Aorta (tissue), 5 donors: Measurements from ENCODE around the gene GLB1L. TPM values are rescaled to one million over a fixed set of nuclear protein-coding genes. Genes with fewer than 3 reads are reported as not detected.

ENCODE experiments used
- ATAC-seq: fragments of 200-7000 bp; cut with Tn5 transposase; one replicate; pipeline ENCODE4 v1.9.1; 2022; ENCODE audit warnings: moderate library complexity; ENCODE audit not compliant: low FRiP score
- DNase-seq, 2 donors: peaks; one replicate each; pipeline ENCODE4 v3.0.0-alpha.2; 2020
- H3K27ac ChIP-seq, 2 donors: one replicate each; pipeline ENCODE4 v1.5.1; 2013; ENCODE audit warnings: low read length in 2 of 2, mild to moderate bottlenecking in 2 of 2, moderate library complexity in 2 of 2, control low read depth in 1 of 2, inconsistent platforms in 1 of 2, low read depth in 1 of 2
- H3K27me3 ChIP-seq, 2 donors: one replicate each; pipeline ENCODE4 v1.6.1; 2013; ENCODE audit warnings: control low read depth in 1 of 2, low read length in 1 of 2, mild to moderate bottlenecking in 1 of 2, moderate library complexity in 1 of 2; ENCODE audit not compliant: insufficient read depth in 2 of 2, control insufficient read depth in 1 of 2
- H3K36me3 ChIP-seq, 2 donors: one replicate each; pipeline ENCODE4 v1.6.1; 2013; ENCODE audit warnings: control low read depth in 1 of 2, low read length in 1 of 2, mild to moderate bottlenecking in 1 of 2; ENCODE audit not compliant: insufficient read depth in 2 of 2, control insufficient read depth in 1 of 2
- H3K4me1 ChIP-seq, 2 donors: one replicate each; pipeline ENCODE4 v1.6.1; 2013; ENCODE audit warnings: low read length in 2 of 2, control low read depth in 1 of 2, mild to moderate bottlenecking in 1 of 2, moderate library complexity in 1 of 2; ENCODE audit not compliant: insufficient read depth in 2 of 2, control insufficient read depth in 1 of 2
- H3K4me3 ChIP-seq, 2 donors: one replicate each; pipeline ENCODE4 v1.5.1; 2013; ENCODE audit warnings: low read length in 2 of 2, control low read depth in 1 of 2, mild to moderate bottlenecking in 1 of 2
- H3K9me3 ChIP-seq: one replicate; pipeline ENCODE4 v1.6.1; 2013; ENCODE audit warnings: mild to moderate bottlenecking, low read length; ENCODE audit not compliant: control insufficient read depth
- WGBS, 2 donors: extraction: QIAGEN DNeasy Blood & Tissue Kit; methylation state at CpG; one replicate each; pipeline ENCODE4 v1.1.7; 2013; 5-methylcytosine and 5-hydroxymethylcytosine counted together
- intact Hi-C, 2 donors: fragments of 100-400 bp; cut with DNase I; formaldehyde crosslinking; loops; one replicate each; pipeline versions ENCODE4 v1.14.2 to v1.15.0; 2022
- polyA plus RNA-seq, 2 donors: library from polyadenylated mRNA; stranded (reverse); fragments of 200-250 nt; gene quantifications; one replicate each; pipeline ENCODE4 v1.2.3, GENCODE V29; 2013
- total RNA-seq, 2 donors: library from RNA; stranded (reverse); fragmentation: NEBNext Ultra II Directional; extraction: Animal tissue kit (Norgen Biotek cat#: 25700); gene quantifications; one replicate each; pipeline ENCODE4 v1.2.1, GENCODE V29; 2021
- donor health status: healthy with polysubstance abuse.
- donor health status: Bipolar disorder and iron deficiency.
- donor health status: DM: no; HTN: no; CAD: no.
- donor health status: DM: no; HTN: no; CAD: no.
- donor health status: DM: yes; HTN: yes; CAD: no.

Gene GLB1L
- total and polyA plus RNA-seq, 4 donors = 2.7 to 7.1 (median 3.3) TPM

GRCh38 chr2:219228911-219229304, 16.3 kb downstream of the GLB1L start:
- Histone ChIP-seq H3K4me3 (peak overlapping the region; percentile 49 to 82), H3K4me1 (peaks cover 0 to 4% of the 10 kb centered on the region in 2 donors), H3K27ac (peak overlapping the region; percentile 15 to 90), H3K9me3 (no peaks in the 10 kb centered on the region), H3K36me3 (peaks cover 2 to 4% of the 10 kb centered on the region in 2 donors), H3K27me3 (no peaks in the 10 kb centered on the region)
- intact Hi-C loops = loop anchor here in 1 of 2 donors (1.0 to 5.0 kb wide), 2 partner anchors 50 to 52 kb away; partner anchors contain the start of genes CNPPD1, DNAJB2 and RETREG2
- WGBS, 2 donors = 2% methylated on average over 9 to 19 of the region's 19 CpGs
- ATAC-seq (peak; percentile 6), DNase-seq (no peak)

DNA sequence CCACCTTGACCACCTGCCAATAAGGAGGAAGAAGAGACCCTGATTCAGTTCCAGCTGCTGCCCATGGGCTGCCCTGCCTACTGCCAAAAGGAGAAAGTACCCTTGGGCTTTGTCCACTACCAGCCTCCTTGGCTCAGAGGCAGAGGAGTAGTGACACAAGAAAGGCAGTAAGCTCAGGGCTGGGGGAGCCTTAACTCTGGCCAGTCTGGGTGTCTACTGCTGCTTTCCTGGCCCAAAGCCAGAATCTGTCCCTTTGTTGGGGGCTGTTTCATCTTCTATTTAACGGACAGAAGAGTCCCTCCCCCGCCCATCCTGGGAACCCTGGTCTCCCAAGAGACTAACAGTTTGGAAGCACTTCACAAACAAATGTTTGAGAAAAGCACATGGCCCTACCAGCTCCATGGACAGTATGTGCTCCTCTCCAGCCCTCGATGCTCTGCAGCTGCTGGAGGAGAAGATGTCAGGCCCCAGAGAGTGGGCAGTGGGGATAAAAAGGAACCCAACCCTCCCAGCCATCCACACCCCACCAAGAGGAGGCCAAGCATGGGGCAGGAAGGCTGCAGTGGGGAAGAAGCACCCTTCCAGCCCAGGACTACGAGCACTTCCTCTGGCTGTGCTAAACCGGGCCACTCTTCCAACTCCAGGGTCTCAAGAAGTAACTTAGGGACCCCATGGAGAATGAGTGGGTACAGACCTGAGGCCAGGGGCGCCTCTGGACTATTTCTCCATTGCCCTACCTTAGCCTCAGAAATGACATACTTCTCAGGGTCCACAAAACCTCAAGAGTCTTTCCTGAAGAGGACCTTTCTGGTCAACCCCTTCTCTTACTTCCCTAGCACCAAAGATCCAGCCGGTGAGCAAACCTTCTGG, 17.0 kb downstream of the GLB1L start:
- peak overlapping the region; percentile 49 to 82 for H3K4me3 ChIP-seq
- H3K27me3 ChIP-seq = no peaks in the 10 kb centered on the region
- intact Hi-C loops = loop anchor here in 1 of 2 donors (5.0 kb wide), 1 partner anchor 51 kb away; the partner anchor contains the start of genes CNPPD1 and RETREG2
- H3K27ac ChIP-seq = no peak overlapping the region
- WGBS, 2 donors = 49 to 53% methylated on average over 7 of the region's 7 CpGs
- no peaks in the 10 kb centered on the region for H3K9me3 ChIP-seq
- peak in 1 of 2 donors; percentile 63 for DNase-seq
- ATAC-seq = no peak
- peaks cover 0 to 4% of the 10 kb centered on the region in 2 donors for H3K36me3 ChIP-seq
- peaks cover 0 to 4% of the 10 kb centered on the region in 2 donors for H3K4me1 ChIP-seq

DNA sequence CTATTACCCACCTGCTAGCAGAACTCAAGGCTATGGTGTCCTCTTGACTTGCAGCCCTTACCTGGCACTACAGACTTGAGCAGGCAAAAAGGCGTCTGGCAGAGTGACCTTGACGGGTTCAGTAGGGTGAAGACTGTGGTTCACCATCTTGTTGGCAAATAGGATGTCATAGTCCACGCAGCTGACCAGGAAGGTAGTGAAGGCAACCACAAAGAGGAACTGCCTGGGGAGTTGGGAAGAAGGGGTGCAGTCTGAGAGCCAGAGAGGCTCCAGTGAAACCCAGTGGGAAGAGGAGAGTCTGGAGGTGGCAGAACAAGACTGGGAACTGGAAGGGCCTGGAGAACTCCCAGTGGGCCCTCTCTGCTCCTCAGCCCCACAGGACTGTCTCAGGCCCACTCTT, 19.9 kb downstream of the GLB1L start:
- Histone ChIP-seq H3K36me3 (peaks cover 0 to 10% of the 10 kb centered on the region in 2 donors), H3K4me3 (no peak overlapping the region), H3K9me3 (no peaks in the 10 kb centered on the region), H3K27ac (no peak overlapping the region), H3K27me3 (no peaks in the 10 kb centered on the region), H3K4me1 (peaks cover 0 to 4% of the 10 kb centered on the region in 2 donors)
- DNase-seq (no peak), ATAC-seq (no peak)
- WGBS, 2 donors = 87 to 94% methylated on average over 3 of the region's 3 CpGs
- intact Hi-C loops = loop anchor here in 1 of 2 donors (5.0 kb wide), 1 partner anchor 48 kb away; the partner anchor contains the start of genes CNPPD1 and RETREG2

GRCh38 chr2:219223831-219224610, 21.2 kb downstream of the GLB1L start:
- no peak overlapping the region for H3K27ac ChIP-seq
- H3K4me3 ChIP-seq = no peak overlapping the region
- no peaks in the 10 kb centered on the region for H3K9me3 ChIP-seq
- H3K4me1 ChIP-seq = peaks cover 0 to 4% of the 10 kb centered on the region in 2 donors
- intact Hi-C loops = no loop called here
- no peaks in the 10 kb centered on the region for H3K27me3 ChIP-seq
- DNase-seq = no peak
- H3K36me3 ChIP-seq = peaks cover 0 to 10% of the 10 kb centered on the region in 2 donors
- 93% methylated on average over 31 of the region's 31 CpGs for WGBS, 2 donors
- no peak for ATAC-seq

- H3K27me3 ChIP-seq = no peaks in the 10 kb centered on the region
- H3K36me3 ChIP-seq = peaks cover 0 to 10% of the 10 kb centered on the region in 2 donors
- H3K4me3 ChIP-seq = no peak overlapping the region
- intact Hi-C loops = no loop called here
- H3K27ac ChIP-seq = no peak overlapping the region
- WGBS, 2 donors = 93 to 94% methylated on average over 16 of the region's 16 CpGs
- H3K9me3 ChIP-seq = no peaks in the 10 kb centered on the region
- H3K4me1 ChIP-seq = no peaks in the 10 kb centered on the region
- ATAC-seq (no peak), DNase-seq (no peak)
These were observed 23.2 kb downstream of the GLB1L start for GRCh38 chr2:219221957-219222518.

DNA sequence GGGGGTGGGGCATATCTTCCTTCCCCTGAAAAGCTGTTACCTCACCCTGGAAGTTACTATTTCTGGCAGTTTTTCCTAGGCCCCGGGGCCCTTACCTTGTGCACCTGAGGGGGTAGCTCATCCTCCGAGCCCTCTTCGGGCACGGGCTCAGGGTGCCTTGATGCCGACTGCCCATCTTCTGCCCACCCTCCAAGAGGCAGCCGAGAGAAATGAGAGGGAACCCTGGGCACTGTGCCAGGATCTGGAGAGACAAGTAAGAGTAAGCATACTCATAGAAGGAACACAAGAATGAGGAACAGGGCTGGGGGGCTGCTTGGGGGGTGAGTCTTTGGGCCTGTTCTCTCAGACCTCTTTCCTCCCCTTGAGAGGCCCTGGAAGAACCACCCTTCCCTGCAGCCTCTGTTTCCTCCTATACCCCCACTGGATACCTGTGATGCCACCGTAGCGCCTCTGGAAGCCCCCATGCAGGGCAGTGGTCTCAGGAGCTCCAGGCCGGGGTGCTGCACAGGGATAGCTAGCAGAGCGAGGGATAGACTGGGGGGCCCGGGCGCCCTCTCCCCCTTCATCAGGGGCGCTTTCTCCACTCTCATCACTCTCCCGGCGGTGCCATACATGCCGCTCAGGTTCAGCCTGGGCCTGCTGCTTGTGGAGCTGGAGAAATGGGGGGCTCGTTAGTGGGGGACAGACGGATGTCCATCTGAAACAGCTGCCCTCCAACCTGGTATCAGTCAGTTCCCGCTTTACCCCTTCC, 24.4 kb downstream of the GLB1L start:
- Histone ChIP-seq H3K4me3 (no peak overlapping the region), H3K27ac (no peak overlapping the region), H3K27me3 (no peaks in the 10 kb centered on the region), H3K4me1 (no peaks in the 10 kb centered on the region), H3K36me3 (peaks cover 0 to 10% of the 10 kb centered on the region in 2 donors), H3K9me3 (no peaks in the 10 kb centered on the region)
- no peak for DNase-seq
- intact Hi-C loops = no loop called here
- no peak for ATAC-seq
- 87 to 90% methylated on average over 19 of the region's 19 CpGs for WGBS, 2 donors

DNA sequence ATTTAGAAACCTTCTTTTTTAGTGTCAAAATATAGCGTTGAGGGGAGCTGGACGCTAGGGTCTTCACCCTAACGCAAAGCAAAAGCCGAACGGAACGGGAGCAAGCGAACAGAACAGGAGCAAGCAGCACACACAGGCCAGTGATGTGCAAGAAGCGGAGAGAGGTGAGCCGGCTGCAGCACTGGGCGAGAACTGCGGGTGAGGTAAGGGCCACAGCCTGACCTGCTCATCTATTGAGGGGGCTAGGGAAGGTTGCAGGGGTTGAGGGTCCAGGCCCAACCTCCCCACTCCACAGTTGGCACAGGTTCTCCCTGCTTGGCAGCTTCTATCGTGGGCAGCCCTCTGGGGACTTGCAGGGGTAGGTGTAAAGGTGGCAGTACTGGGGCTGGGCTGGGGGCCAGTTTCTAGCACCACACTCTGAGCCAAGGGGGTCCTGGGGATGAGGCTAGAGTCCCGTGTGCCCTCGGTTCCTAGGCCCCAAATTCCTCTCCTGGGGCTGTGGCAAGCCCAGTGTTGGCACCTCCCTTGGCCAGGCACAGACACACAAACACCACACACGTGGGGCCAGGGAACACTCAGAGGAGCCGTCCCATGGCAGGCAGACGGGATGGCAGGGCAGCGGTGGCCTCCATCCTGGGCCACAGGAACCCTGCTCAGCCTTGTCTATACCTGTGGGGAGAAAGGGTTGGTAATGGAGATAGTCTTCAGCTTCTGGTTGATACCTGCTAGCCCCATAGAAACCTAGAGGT, 25.3 kb downstream of the GLB1L start:
- ATAC-seq = no peak
- Histone ChIP-seq H3K4me3 (no peak overlapping the region), H3K36me3 (peaks cover 0 to 10% of the 10 kb centered on the region in 2 donors), H3K4me1 (no peaks in the 10 kb centered on the region), H3K27me3 (no peaks in the 10 kb centered on the region), H3K27ac (peak overlapping the region in 1 of 2 donors; percentile 73), H3K9me3 (no peaks in the 10 kb centered on the region)
- intact Hi-C loops = loop anchor here in 1 of 2 donors (2.0 kb wide), 3 partner anchors 33 to 59 kb away; partner anchors contain the start of genes CNPPD1, NHEJ1, TUBA4A and TUBA4B
- 85 to 86% methylated on average over 18 of the region's 18 CpGs for WGBS, 2 donors
- no peak for DNase-seq
